Kidney epithelial cell (primary cell): Measurements from ENCODE around the gene ARL5B. TPM values are rescaled to one million over a fixed set of nuclear protein-coding genes. Genes with fewer than 3 reads are reported as not detected.

Source experiments
- DNase-seq: peaks from one replicate; pipeline ENCODE4 v3.0.0-alpha.2; 2010; ENCODE audit warnings: low read depth
- H3K27me3 ChIP-seq: 2 replicates; pipeline ENCODE4 v1.6.0; 2011; ENCODE audit warnings: low read length; ENCODE audit not compliant: control insufficient read depth, insufficient read depth
- H3K36me3 ChIP-seq: 2 replicates; pipeline ENCODE4 v1.5.1; 2011; ENCODE audit warnings: low read length; ENCODE audit not compliant: control insufficient read depth, insufficient read depth
- H3K4me3 ChIP-seq: 2 replicates; pipeline ENCODE4 v1.5.1; 2011; ENCODE audit warnings: low read depth, mild to moderate bottlenecking, control low read depth, low read length
- total RNA-seq: library from RNA; depleted of rRNA; stranded (reverse); fragments of >200 nt; gene quantifications from 2 replicates; pipeline ENCODE4 v1.2.3, GENCODE V29; 2015
- TF ChIP-seq, protein P1 (sequence below): IDR thresholded peaks from 2 replicates; pipeline ENCODE4 v1.5.1; 2011; ENCODE audit warnings: mild to moderate bottlenecking, moderate library complexity, low read length, control low read depth, inconsistent platforms; ENCODE audit not compliant: insufficient read depth, poor library complexity, severe bottlenecking

Gene ARL5B
- total RNA-seq, 1 donor from 2014 or later = 30.3 TPM

DNA sequence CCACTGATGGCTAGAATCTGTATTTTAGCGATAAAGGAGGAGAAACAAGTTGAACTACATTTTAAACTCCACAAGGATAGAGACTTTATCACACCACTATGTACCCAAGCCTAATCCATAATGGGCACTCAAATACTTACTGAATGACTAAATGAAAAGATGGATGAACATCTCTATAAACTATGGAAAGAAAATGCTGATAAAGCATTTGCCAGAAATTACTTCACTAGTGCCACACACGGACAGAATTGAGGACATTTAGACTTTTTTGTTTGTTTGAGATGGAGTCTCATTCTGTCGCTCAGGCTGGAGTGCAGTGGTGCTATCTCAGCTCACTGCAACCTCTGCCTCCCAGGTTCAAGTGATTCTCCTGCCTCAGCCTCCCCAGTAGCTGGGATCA lies 6.1 kb upstream of the ARL5B start:
- H3K36me3 ChIP-seq = no peaks in the 10 kb centered on the region
- no peak for DNase-seq
- H3K27me3 ChIP-seq = no peaks in the 10 kb centered on the region
- TF ChIP-seq, protein P1, sequence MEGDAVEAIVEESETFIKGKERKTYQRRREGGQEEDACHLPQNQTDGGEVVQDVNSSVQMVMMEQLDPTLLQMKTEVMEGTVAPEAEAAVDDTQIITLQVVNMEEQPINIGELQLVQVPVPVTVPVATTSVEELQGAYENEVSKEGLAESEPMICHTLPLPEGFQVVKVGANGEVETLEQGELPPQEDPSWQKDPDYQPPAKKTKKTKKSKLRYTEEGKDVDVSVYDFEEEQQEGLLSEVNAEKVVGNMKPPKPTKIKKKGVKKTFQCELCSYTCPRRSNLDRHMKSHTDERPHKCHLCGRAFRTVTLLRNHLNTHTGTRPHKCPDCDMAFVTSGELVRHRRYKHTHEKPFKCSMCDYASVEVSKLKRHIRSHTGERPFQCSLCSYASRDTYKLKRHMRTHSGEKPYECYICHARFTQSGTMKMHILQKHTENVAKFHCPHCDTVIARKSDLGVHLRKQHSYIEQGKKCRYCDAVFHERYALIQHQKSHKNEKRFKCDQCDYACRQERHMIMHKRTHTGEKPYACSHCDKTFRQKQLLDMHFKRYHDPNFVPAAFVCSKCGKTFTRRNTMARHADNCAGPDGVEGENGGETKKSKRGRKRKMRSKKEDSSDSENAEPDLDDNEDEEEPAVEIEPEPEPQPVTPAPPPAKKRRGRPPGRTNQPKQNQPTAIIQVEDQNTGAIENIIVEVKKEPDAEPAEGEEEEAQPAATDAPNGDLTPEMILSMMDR = no peak
- no peak overlapping the region for H3K4me3 ChIP-seq

DNA sequence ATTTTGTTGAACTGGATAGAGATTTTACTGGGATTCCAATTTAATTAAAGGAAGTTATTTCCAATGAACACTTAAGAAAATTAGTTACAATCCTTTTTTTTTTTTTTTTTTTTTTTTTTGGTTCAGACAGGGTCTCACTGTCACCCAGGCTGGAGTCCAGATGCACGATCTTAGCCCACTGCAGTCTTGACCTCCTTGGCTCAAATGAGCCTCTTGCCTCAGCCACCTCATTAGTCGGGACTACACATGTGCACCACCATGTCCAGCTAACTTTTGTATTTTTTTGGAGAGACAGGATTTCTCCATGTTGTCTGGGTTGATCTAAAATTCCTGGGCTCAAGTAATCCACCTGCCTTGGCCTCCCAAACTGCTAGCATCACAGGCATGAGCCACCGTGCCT lies 2.5 kb upstream of the ARL5B start:
- Histone ChIP-seq H3K4me3 (no peak overlapping the region), H3K36me3 (no peaks in the 10 kb centered on the region), H3K27me3 (no peaks in the 10 kb centered on the region)
- DNase-seq = no peak
- TF ChIP-seq, protein P1 = no peak

- Histone ChIP-seq H3K27me3 (no peaks in the 10 kb centered on the region), H3K36me3 (no peaks in the 10 kb centered on the region), H3K4me3 (peak overlapping the region; percentile 84)
- TF ChIP-seq, protein P1 = no peak
- DNase-seq = no peak
These were observed 733 bp upstream of the ARL5B start for GRCh38 chr10:18658271-18659124.

DNA sequence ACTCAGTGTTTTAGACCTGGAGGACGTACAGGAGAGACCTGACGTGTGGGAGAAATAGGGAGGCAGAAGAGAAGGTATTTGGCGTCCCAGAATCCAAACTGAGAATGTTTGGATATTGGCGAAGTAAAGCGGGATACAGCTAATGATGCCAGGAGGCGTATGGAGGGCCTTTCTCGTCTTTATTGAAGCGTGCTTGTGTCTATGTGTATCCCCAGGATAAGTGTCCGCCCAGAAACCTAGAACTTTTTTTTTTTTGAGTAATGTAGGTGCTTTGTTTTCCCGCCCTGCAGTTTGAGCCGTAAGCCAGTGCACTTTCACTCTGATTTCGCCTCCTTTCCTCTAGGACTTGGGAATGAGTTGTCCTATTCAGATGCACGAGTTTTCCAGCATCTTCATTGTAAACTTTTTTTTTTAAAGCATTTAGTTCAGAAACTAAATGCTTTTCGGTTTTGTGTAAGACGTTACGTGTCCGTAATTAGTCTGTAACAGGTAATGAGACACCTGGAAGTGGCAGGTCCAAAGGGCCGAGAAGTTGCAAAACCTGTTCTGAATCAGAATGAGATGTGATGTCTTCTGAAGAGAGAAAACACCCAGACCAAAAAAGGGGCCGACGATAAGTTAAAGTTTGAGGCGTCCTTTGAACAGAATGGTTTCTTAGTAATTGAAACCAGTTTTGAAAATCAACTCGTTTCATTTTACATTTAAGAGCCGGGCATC lies 746 bp downstream of the ARL5B start:
- TF ChIP-seq, protein P1 = no peak
- Histone ChIP-seq H3K36me3 (no peaks in the 10 kb centered on the region), H3K4me3 (peak overlapping the region; percentile 84), H3K27me3 (no peaks in the 10 kb centered on the region)
- no peak for DNase-seq

DNA sequence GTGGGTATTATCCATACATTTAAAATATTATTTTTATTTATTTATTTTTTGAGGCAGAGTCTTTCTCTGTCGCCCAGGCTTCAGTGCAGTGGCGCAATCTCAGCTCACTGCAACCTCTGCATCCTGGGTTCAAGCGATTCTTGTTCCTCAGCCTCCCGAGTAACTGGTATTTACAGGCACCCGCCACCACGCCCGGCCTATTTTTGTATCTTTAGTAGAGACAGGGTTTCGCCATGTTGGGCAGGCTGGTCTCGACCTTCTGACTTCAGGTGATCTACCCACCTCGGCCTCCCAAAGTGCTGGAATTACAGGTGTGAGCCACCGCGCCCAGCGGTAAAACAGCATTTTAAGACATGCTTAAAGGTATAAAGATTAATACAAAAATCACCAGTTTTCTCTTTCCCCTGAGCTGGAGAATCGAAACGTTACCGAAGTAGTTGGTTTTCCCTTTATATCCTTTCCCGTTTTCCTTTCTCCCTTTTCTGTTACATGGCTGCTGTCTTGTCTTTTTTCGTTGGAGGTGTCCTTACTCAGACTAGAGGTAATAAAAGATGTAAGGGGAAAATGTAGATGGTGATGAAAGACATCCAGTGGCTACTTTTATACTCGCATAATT lies 1.7 kb downstream of the ARL5B start:
- TF ChIP-seq, protein P1 = no peak
- no peaks in the 10 kb centered on the region for H3K27me3 ChIP-seq
- H3K36me3 ChIP-seq = no peaks in the 10 kb centered on the region
- peak overlapping the region; percentile 84 for H3K4me3 ChIP-seq
- DNase-seq = no peak
